Measurements from ENCODE around the gene SMIM24.
"Not testable (repeated sequence)": the region's sequence is repeated elsewhere in the genome, so short reads cannot be mapped to it uniquely, and the experiment has no call there.

The SMIM24 gene

DNA sequence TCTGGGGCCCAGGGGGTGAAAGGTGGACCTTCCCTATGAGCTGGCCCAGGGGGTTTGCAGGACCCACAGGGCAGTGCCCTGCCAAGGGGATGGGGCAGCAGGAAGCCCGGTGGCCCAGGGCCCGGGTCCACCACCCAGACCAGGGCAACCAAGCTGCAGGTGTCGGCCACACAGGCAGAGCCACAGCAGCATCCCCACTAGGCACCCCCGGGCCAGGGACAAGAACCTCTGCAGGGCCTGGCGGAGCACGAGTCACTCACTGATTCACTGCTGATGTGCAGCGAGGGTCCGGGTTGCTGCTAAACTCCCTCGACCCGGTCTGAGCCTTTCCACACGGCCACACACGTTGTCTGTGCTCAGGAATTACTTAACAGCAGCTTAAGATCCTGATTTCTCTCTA is 34.6 kb upstream of the SMIM24 start:
- no peak for DNase-seq (ENCODE audit: low read depth)

DNA sequence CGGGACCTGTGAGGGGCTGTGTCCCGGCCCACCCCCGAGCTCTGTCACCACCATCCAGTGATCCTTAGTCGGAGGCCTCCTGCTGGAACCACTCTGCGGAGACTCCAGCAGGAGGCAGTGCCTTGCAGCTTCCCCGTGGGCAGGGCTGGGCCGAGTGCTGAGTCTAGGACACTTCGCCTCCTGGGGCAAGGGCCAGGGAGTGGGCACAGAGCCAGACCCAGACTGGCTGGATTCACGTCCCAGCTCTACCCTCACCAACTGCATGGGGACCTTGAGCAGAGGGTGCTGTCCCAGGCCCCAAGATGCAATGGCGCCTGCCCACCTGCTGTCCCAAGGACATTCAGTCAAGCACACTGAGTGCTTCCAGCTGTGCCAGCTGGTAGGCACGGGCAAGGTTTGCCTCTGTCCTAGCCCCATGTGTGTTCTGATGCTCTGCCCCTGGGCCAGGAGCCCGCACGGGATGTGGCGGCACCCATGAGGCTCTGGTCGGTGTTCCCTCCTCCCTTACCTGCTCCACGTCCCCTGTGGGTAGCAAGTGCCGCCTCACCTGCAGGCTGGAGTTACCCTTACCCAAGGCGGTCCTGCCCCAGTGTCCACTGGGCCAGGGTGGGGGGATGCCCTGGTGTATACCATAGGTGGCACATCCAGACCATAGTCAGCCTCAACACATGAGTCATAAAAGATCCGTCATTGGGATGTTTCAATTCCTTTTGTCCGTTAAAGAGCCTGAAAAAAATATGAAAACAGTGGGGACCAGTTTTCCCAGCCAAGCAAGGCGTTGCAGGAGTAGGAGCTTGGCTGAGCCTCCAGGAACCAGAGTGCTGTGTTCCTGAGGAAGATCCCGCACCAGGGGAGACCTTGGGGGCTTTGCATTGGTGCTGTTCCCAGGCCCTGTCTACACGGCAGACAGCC is 33.2 kb upstream of the SMIM24 start:
- no peak for DNase-seq (ENCODE audit: low read depth)

DNA sequence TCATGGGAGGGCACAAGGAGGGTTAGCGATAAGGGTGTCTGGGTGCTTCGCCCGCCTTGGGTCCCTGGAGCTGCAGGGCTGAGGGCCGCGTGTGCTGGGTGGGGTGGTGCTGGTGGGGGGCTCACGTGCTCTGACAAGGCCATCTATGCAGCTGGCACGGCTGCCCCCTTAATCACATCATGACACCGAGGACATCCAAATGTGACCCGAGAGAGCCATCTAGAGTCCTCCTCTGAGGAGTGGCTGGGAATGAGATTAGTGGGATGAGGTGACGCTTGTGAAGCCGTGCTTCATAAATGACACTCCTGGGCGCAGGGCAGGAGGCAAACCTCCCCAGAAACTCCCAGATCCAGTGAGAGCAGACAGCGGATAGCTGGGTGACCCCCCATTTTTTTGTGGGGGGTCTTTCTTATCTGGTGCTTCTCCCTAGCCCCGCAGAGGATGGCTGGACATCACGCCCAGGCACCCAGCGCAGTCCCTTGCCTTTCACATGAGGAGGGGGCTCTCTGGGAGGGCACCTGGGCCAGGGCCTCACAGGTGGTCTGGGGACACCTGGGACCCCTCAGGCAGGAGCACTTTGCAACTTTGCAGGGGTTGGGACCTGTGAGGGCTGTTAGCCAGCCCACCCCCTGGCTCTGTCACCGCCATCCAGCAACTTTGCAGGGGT is 32.4 kb upstream of the SMIM24 start:
- no peak for DNase-seq (ENCODE audit: low read depth)

DNA sequence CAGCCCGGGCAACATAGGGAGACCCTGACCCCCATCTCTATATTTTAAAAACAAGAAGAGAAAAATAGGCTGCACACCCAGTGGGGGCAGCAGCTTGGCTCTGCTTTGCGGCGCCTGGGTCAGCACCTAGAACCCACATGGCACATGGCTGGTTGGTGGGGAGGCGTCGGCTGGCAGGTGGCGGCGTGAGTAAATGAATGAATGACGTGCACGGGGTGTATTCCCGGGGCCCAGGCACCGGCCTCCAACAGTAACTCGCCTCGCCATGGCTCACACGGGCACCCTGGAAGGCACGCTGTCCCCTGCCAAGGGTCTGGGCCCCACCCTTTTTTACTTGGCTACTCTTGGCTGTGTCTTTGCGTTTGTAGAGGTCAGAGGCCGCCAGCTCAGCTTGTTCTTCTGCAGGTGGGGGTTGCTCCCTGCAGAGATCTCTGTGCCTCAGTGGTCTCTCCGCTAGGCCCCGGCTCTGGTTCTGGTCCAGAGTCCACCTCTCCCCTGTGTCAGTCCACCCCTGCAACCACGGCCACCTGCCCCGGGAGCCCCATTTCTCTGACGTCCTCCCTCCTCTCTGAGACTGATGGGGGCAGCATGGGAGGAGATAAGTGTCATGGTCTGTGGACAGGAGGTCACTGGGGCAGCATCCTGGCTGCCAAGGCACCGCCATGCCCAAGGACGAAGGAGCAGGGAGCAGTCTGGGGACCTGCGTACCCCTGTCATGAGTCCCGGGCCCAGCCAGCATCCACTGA is 31.4 kb upstream of the SMIM24 start:
- no peak for DNase-seq (ENCODE audit: low read depth)

DNA sequence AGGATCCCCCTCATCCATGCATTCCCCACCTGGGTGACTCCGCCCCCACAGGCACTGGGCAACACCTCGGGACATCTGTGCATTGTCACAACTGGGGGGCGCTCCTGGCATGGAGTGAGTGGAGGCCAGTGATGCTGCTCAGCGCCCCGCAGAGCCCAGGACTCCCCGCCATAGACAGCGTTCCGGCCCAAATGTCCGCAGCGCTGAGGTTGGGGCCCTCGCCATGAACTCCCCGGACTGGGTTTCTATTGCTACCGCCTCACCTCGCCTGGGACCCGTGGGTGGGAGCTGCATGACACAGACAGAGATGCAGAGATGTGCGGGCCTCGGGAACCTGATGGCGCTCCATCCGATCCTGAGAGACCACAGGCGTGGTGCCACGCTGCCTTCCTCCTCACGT is 30.4 kb upstream of the SMIM24 start:
- no peak for DNase-seq (ENCODE audit: low read depth)

DNA sequence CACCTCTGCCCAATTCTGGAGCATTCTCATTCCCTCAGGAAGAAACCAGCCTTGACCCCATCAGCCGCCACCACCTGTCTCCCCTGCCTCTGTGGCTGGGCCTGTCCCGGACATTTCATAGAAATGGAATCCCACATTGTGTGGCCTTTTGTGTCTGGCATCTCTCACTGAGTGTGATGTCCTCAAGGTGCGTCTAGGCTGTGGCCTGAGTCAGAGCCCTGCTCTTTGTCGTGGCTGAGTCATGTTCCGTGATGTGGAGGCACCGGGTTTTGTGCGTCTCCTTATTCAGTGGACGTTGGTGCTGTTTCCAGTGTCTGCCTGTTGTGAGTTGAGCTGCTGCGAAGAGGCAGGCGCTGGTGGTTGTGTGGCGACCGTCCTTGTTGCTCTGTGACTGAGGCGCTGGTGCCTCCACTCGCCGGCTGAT is 29.3 kb upstream of the SMIM24 start:
- no peak for DNase-seq (ENCODE audit: low read depth)

DNA sequence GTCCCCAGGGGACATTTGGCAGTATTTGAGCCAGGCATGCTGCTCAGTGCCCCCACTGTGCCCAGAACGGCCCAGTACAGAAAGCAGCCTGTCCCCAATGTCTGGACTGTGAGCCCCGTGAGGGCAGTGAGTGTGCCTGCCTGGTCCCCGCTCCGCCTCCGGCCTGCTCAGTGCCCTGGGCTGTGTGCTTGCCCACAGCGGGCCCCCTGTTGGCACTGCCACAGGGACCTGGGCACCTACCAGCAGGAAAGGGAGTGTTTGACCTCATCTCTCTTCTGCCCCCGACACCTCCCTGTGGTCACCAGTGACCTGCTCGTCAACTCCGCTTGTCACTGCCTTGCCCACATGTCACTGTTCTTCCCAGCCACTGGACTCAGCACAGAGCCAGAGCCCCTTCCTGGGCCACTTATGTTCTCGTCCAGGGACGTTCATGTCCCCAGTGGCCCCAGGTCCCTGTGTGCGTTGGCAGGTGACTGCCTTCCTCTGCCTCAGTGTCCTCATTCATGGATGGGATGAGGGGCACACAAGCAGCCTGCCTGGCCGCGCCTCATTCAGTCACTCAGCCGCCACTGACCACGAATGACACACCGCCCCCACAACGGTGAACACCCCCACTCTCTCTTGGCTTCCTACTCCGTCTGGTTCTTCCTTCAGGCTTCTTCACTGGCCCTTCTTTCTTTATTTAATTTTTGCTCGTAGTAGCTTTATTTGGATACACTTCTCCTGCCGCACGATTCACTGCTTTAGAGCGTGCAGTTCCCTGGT is 28.6 kb upstream of the SMIM24 start:
- DNase-seq (ENCODE audit: low read depth): no peak

DNA sequence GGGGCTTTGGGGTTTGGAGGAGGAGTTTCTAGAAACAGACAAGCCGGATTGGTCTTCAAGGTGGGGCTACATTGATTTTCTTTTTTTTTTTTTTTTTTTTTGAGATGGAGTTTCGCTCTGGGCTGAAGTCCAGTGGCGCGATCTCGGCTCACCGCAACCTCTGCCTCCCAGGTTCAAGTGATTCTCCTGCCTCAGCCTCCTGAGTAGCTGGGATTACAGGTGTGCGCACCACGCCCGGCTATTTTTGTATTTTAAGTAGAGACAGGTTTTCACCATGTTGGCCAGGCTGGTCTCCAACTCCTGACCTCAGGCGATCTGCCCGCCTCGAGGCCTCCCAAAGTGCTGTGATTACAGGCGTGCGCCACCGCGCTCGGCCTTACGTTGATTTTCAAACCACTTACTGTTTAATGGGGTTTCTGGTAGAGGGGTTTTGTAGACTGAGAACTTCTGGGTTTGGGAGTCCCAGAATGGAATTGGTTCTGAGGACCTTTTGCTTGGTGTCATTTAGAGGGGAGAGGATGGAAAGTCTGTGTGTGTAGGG is 27.9 kb upstream of the SMIM24 start:
- not testable (repeated sequence) for DNase-seq (ENCODE audit: low read depth)

DNA sequence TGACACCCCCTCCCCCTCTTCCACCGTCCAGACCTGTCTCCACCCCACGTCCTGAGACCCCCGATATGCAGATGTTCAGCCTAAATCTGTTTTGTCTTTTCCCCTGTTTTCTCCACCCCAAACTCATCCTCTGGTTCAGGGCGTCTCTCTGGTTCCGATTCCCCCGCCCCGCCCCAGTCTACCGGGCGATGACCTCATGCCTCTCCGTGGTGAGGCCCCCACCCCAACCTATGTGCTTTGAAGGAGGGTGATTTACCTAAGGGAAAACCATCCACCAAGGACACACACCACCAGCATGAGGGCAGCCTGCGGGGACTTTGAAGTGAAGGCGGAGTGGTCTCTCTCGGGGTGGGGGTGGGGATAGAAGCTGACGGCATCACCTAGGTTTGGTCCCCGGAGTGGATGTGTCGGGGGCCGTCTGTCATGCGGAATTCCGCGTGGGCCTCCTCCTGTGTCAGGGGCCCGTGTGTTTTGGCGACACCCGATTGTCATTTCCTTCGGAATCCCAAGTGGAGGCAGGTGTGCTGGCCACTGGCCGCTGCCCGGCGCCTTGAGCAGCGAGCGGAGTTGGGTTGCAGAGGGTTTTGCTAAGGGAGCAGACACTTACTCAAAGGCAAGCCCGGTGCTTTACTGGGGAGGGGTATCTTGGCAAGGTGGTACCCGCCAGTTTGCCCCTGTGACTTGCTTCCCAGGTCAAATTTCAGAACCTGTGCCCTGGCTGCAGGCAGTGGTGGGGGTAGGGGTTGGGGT is 27.2 kb upstream of the SMIM24 start:
- DNase-seq (ENCODE audit: low read depth): no peak

DNA sequence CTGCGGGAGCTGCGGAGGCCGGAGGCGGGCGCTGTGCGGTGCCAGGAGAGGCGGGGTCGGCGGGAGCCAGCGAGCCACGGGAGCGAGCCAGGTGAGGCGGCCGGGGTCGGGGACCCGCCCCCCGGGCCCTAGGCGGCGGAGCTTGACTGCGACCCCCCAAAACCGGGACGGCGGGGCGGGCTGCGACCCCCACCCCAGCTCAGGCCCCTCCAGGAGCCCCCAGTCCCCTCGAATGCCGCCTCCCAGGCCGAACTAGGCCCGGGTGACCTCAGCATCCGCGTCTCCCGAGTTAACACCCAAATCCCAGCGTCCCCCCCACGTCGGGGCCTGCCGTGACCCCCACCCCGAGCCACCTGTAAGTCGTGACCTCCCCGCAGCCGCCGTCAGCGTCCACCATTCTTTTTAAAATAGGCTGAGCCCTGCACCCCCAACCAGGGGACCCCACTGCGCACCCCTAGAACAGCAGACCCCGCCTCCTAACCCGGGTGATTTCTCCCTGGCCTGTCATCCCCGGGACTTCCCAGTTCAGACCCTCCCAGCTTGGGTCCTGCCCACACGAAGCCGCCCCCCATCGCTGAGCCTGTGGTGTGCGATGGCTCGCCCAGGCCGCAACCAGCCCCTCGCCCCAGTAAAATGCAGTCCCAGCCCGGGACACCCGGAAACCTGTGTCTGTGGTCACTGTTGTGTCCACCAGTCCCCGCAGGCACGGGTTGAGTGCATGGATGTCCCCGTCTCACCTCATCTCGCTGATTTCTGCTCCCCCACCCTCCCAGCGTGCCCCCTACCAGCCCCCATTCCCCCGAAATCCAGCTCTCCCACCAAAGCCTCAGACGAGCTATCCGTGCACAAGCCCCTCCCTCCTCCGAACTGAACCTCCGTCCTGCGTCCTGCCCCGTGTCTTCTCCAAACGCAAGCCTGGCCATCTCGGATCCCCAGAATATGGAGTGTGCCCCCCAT is 26.3 kb upstream of the SMIM24 start:
- DNase-seq (ENCODE audit: low read depth): no peak

DNA sequence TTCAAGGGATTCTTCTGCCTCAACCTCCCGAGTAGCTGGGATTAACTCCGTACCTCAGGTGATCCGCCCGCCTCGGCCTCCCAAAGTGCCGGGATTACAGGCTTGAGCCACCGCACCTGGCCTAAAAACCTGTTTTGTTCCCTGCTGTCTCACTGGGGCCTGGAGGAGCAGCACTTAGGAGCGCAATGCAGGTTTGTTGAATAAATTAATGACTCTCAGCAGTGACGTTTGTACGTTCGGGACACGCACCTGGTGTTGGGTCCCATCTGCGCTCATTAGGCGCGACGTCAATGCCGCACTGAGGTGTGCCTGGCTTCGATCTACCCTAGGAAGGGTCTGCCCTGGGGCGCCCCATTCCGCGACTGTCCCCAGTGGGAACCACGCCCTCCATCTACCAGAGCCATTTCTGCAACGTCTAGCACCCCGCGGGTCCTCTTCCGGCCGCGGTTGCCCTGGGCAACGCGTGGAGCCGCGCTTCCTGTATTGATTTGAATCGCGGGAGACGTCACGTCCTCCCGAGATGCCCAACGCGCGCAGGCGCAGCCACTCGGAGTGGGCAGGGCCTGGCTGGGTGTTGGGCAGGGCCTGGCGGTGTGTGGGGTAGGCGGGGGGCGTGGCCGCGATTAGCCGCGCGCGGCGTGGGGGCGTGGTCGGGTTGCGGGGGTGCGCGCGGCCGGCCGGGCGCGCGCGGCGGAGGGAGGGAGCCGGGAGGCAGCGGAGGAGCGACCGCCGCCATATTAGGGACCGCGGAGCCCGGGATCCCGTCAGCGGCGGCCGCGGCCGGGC is 25.5 kb upstream of the SMIM24 start, which contains the start of gene FZR1:
Gene FZR1 (plus strand): TSS at position 714 of the 786 bp plus-strand sequence. CDS start 16,679 bp downstream, outside the sequence.
- DNase-seq (ENCODE audit: low read depth): peak; percentile 100

DNA sequence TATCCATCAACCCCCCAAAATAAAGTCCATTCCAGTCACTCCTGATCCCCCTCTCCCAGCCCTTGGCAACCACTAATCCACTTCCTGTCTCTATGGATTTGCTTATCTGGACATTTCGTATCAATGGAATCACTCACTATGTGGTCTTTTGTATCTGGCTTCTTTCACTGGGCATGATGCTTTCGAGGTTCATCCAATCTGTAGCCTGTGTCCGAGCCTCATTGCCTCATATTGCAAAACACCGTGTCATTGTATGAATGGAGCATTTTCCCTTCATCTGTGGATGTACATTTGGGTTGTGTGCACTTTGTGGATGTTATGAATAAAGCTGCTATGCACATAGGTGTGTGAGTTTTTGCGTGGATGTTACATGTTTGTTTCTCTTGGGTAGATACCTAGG is 24.4 kb upstream of the SMIM24 start:
- no peak for DNase-seq (ENCODE audit: low read depth)

DNA sequence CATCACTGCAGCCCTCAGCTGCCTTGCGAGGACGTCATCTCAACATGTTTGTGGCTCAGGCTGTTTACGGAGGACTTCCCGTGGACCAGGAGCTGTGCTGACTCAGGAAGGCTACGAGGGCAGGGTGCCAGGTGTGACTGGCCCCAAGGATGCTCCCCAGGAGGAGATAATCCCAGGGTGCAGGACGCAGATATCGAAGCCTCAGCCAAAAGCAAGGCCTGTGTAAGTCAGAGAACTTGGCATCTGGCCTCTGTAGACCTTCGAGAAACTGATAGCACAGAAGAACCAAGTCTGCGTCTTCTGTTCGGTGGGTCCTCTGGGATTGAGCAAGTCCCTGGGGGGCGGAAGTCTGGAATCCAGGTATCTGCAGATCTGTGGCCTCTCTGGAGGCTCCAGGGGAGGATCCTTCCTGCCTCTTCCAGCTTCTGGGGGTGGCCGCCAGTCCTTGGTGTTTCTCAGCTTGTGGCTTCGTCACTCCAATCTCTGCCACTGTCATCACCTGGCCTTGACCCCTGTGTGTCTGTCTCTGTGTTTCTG is 22.8 kb upstream of the SMIM24 start:
- DNase-seq (ENCODE audit: low read depth): no peak

DNA sequence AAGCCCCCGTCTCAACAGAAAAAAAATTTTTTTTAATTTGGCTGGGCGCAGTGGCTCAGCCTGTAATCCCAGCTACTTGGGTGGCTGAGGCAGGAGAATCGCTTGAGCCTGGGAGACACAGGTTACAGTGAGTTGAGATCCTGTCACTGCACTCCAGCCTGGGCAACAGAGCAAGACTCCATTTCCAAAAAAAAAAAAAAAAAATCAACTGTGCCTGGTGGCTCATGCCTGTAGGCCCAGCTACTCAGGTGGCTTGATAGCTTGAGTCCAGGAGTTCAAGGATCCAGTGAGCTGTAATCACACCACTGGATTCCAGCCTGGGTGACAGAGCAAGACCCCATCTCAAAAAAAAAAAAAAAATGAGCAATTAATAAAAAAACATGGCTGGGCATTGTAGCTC is 21.5 kb upstream of the SMIM24 start:
- no peak for DNase-seq (ENCODE audit: low read depth)

DNA sequence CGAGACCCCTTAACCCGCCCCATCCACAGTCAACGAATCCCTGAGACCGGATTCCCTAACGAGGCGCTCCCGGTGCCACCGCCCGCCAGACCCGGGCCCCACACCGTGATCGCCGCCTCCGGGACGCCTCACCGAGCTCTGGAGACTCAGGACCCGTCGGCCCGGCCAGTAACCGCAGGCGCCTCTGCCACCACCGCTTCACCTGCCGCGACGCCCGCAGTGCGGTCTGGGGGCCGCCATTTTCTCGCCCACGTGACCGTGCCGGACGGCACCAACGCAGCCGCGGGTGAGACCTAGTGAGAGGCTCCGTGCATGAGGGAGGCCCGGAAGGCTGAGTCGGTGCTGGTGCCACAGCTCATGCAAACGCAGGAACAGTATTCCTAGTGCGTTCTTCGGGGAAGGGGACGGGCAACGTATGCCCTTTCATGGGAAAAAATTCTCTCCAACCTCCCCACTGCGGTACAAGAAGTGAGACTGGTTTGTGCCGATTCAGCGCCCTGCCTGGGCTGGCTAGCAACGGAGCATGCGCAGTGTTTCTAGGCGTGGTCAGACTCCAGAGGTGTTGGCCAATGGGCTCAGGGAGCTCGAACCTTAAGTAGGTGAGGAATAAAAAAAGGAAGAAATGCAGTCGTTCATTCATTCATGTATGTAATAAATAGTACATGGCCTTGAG is 20.2 kb upstream of the SMIM24 start, which contains the start of gene DOHH:
Gene DOHH (minus strand): TSS at position 246 of the 673 bp plus-strand sequence. CDS start 3,860 bp downstream, outside the sequence.
- DNase-seq (ENCODE audit: low read depth): peak; percentile 89

DNA sequence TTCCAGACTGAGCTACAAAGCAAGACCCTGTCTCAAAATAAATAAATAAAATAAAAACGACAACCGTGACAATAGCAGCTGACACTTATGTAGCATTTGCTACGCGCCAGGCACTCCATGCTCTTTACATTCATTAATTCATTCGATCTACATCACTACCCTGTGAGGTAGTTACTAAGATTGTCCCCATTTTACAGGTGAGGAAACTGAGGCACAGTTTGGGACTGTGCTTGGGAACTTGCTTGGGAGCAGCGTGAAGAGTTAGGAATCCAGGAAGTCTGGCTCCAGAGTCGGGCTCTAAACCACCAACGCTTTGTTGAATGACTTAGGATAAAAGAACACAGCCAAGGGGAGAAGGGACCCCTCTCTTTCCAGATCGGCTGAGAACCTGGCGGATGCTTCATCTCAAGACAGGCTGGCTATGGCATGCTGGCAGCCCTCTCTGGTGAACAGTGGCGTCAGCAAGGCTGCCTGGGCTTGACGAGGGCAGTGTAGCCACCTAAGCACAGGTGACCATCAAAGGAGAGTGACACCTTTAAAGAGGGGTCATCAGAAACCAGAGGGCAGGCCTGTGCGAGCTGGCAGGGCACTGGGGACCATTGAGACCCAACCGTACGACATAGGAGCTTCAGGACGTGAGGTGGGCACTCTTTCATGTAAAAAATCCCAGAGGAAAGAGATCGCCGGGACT is 19.6 kb upstream of the SMIM24 start:
- no peak for DNase-seq (ENCODE audit: low read depth)

Measured in activated T-helper 1 cell treated with Interleukin-2 at 50 U/mL for 16 hours (primary cell).